Stomach (tissue), 9 donors: ENCODE measurements around the gene FBXW11. TPM values are rescaled to one million over a fixed set of nuclear protein-coding genes. Genes with fewer than 3 reads are reported as not detected.

Experiments
- DNase-seq, 2 donors: peaks; one replicate each; pipeline versions ENCODE4 v3.0.0 to v3.0.0-alpha.2; 2013 to 2019
- H3K27ac ChIP-seq, 5 donors: fragments of 200-600 bp in 4 of 5; sonication (generic) in 4 of 5; one replicate each; pipeline ENCODE4 v1.5.1; 2013 to 2019; ENCODE audit warnings: mild to moderate bottlenecking in 1 of 5, moderate library complexity in 1 of 5
- H3K27me3 ChIP-seq, 3 donors: fragments of 200-600 bp; sonication (generic); one replicate each; pipeline ENCODE4 v1.5.1; 2017 to 2019; ENCODE audit warnings: mixed run types in 1 of 3
- H3K36me3 ChIP-seq, 4 donors: fragments of 200-600 bp; sonication (generic); 1 replicate in 3 of 4; 2 replicates in 1 of 4; pipeline ENCODE4 v1.5.1; 2016 to 2019
- H3K4me1 ChIP-seq, 4 donors: fragments of 200-600 bp; sonication (generic); one replicate each; pipeline ENCODE4 v1.5.1; 2016 to 2019
- H3K4me3 ChIP-seq, 4 donors: fragments of 200-600 bp; sonication (generic) in 3 of 4; one replicate each; pipeline ENCODE4 v1.5.1; 2016 to 2019; ENCODE audit warnings: mild to moderate bottlenecking in 1 of 4
- H3K9me3 ChIP-seq, 4 donors: fragments of 200-600 bp; sonication (generic); one replicate each; pipeline ENCODE4 v1.5.1; 2016 to 2019
- CTCF ChIP-seq, 7 experiments: fragments of 450-650 bp in 4 of 7; fragments of 200-600 bp in 3 of 7; sonication (generic) in 3 of 7; IDR thresholded peaks; one replicate each; pipeline ENCODE4 v1.5.1; 2016 to 2019; ENCODE audit warnings: antibody characterized with exemption in 7 of 7, control low read depth in 2 of 7, mild to moderate bottlenecking in 1 of 7
- EP300 ChIP-seq: sonication (generic); formaldehyde crosslinking; IDR thresholded peaks from one replicate; pipeline ENCODE4 v1.6.1; 2017; ENCODE audit warnings: antibody characterized with exemption
- POLR2A ChIP-seq, 4 donors: fragments of 450-650 bp; IDR thresholded peaks; one replicate each; pipeline ENCODE4 v1.6.1; 2016; ENCODE audit warnings: antibody characterized with exemption in 4 of 4, control low read depth in 2 of 4, mild to moderate bottlenecking in 1 of 4, moderate library complexity in 1 of 4
- POLR2AphosphoS5 ChIP-seq, 3 donors: sonication (generic); formaldehyde crosslinking; IDR thresholded peaks; one replicate each; pipeline ENCODE4 v1.6.1; 2016; ENCODE audit warnings: antibody characterized with exemption in 3 of 3
- WGBS, 5 donors: extraction: QIAGEN DNeasy Blood & Tissue Kit in 3 of 5; methylation state at CpG; one replicate each; pipeline versions ENCODE4 v1.1.5 to v1.1.7; 2013 to 2018; 5-methylcytosine and 5-hydroxymethylcytosine counted together
- intact Hi-C: fragments of 100-400 bp; cut with DNase I; formaldehyde crosslinking; loops from one replicate; pipeline ENCODE4 v1.15.1; 2023; ENCODE audit warnings: low total_unique reads
- polyA plus RNA-seq, 3 donors: library from polyadenylated mRNA; stranded (reverse); fragments of 200-250 nt; gene quantifications; one replicate each; pipeline ENCODE4 v1.2.3, GENCODE V29; 2013
- total RNA-seq, 5 donors: library from RNA; depleted of rRNA; stranded (reverse); fragments of >200 nt; gene quantifications; one replicate each; pipeline versions ENCODE4 v1.1.0 to v1.2.3, GENCODE V29; 2014 to 2016
- donor health status: healthy with polysubstance abuse.
- donor health status: Bipolar disorder and iron deficiency.
- donor health status: healthy.

Gene FBXW11
- total and polyA plus RNA-seq, 8 donors: 4.3 to 117 (median 25.5) TPM

- Histone ChIP-seq H3K27me3 (no peaks in the 10 kb centered on the region), H3K4me3 (no peak overlapping the region), H3K9me3 (no peaks in the 10 kb centered on the region), H3K4me1 (peaks cover 0 to 12% (median 0%) of the 10 kb centered on the region in 4 donors), H3K27ac (no peak overlapping the region), H3K36me3 (peaks cover 28 to 97% (median 87%) of the 10 kb centered on the region in 4 donors)
- DNase-seq: no peak
- TF ChIP-seq POLR2AphosphoS5 (IDR thresholded peaks at IDR 0.05): no peak
- no peak for TF ChIP-seq POLR2A (IDR thresholded peaks at IDR 0.05)
- 90 to 94% (median 91%) methylated on average over 10 to 11 of the region's 11 CpGs for WGBS, 5 donors
- intact Hi-C loops: no loop called here
Observed at GRCh38 chr5:172054611-172055153, 48.2 kb upstream of the FBXW11 start.

- no peaks in the 10 kb centered on the region for H3K27me3 ChIP-seq
- no peak overlapping the region for H3K4me3 ChIP-seq
- H3K27ac ChIP-seq: peak overlapping the region in 3 of 5 donors; percentile 2 to 53 (median 22)
- 72 to 78% (median 74%) methylated on average over 17 to 19 of the region's 19 CpGs for WGBS, 5 donors
- H3K36me3 ChIP-seq: peaks cover 28 to 97% (median 79%) of the 10 kb centered on the region in 4 donors
- H3K9me3 ChIP-seq: no peaks in the 10 kb centered on the region
- peaks cover 0 to 12% (median 0%) of the 10 kb centered on the region in 4 donors for H3K4me1 ChIP-seq
- intact Hi-C loops: no loop called here
- TF ChIP-seq POLR2AphosphoS5 (IDR thresholded peaks at IDR 0.05): peak in 1 of 3 donors; percentile 61
- TF ChIP-seq POLR2A (IDR thresholded peaks at IDR 0.05): no peak
- no peak for TF ChIP-seq EP300
- TF ChIP-seq CTCF (IDR thresholded peaks at IDR 0.05): peak in 1 of 7 experiments; percentile 16
- peak; percentile 39 to 69 for DNase-seq
Observed at GRCh38 chr5:172052450-172053236, 46.2 kb upstream of the FBXW11 start.

- TF ChIP-seq POLR2A (IDR thresholded peaks at IDR 0.05) (no peak), CTCF (IDR thresholded peaks at IDR 0.05) (no peak), EP300 (no peak), POLR2AphosphoS5 (IDR thresholded peaks at IDR 0.05) (no peak)
- WGBS, 5 donors: 75 to 84% (median 83%) methylated on average over 16 of the region's 16 CpGs
Observed at GRCh38 chr5:172051643-172052339, 45.4 kb upstream of the FBXW11 start.

GRCh38 chr5:172050080-172050479, 43.6 kb upstream of the FBXW11 start:
- no peak for DNase-seq
- no peak for TF ChIP-seq POLR2A (IDR thresholded peaks at IDR 0.05)
- TF ChIP-seq POLR2AphosphoS5 (IDR thresholded peaks at IDR 0.05): no peak
- TF ChIP-seq EP300: no peak
- no peak for TF ChIP-seq CTCF (IDR thresholded peaks at IDR 0.05)
- Histone ChIP-seq H3K4me3 (no peak overlapping the region), H3K36me3 (peaks cover 24 to 92% (median 63%) of the 10 kb centered on the region in 4 donors), H3K4me1 (peaks cover 0 to 12% (median 0%) of the 10 kb centered on the region in 4 donors), H3K9me3 (no peaks in the 10 kb centered on the region), H3K27ac (no peak overlapping the region), H3K27me3 (no peaks in the 10 kb centered on the region)
- intact Hi-C loops: no loop called here
- WGBS, 5 donors: 83 to 87% (median 85%) methylated on average over 4 of the region's 4 CpGs

More at GRCh38 chr5:172051643-172052339, 45.4 kb upstream of the FBXW11 start:
- no peak for DNase-seq
- H3K4me3 ChIP-seq: no peak overlapping the region
- peaks cover 24 to 97% (median 72%) of the 10 kb centered on the region in 4 donors for H3K36me3 ChIP-seq
- H3K27ac ChIP-seq: peak overlapping the region in 2 of 5 donors; percentile 2 to 53
- peaks cover 0 to 12% (median 0%) of the 10 kb centered on the region in 4 donors for H3K4me1 ChIP-seq
- H3K27me3 ChIP-seq: no peaks in the 10 kb centered on the region
- intact Hi-C loops: no loop called here
- no peaks in the 10 kb centered on the region for H3K9me3 ChIP-seq
